Keratinocyte (primary cell): ENCODE data around the gene PGAM4. TPM values are rescaled to one million over a fixed set of nuclear protein-coding genes. Genes with fewer than 3 reads are reported as not detected.

ENCODE experiments used
- DNase-seq: peaks from one replicate; pipeline ENCODE4 v3.0.0-alpha.2; 2011; ENCODE audit warnings: low read depth, missing footprints, low spot score
- FAIRE-seq: peaks from 2 replicates; lab custom pipeline; 2011; peaks lifted over from hg19 to GRCh38; lab: Jason Lieb, UNC
- H2AFZ ChIP-seq: 2 replicates; pipeline ENCODE4 v1.6.0; 2012; ENCODE audit warnings: low read length, control low read depth, inconsistent platforms; ENCODE audit not compliant: control insufficient read depth
- H3K27ac ChIP-seq: 2 replicates; pipeline ENCODE4 v1.5.1; 2011; ENCODE audit warnings: low read length; ENCODE audit not compliant: control insufficient read depth, insufficient read depth
- H3K27me3 ChIP-seq: 3 replicates; pipeline ENCODE4 v1.6.0; 2011; ENCODE audit warnings: low read length; ENCODE audit not compliant: control insufficient read depth, insufficient read depth; ENCODE audit errors: extremely low read depth
- H3K36me3 ChIP-seq, 2 experiments: 2 replicates in 1 of 2; 3 replicates in 1 of 2; pipeline ENCODE4 v1.5.1; 2011; ENCODE audit warnings: low read length in 2 of 2, mild to moderate bottlenecking in 1 of 2; ENCODE audit not compliant: control insufficient read depth in 2 of 2, insufficient read depth in 2 of 2; ENCODE audit errors: extremely low read depth in 1 of 2
- H3K4me1 ChIP-seq: 3 replicates; pipeline ENCODE4 v1.5.1; 2011; ENCODE audit warnings: low read length; ENCODE audit not compliant: control insufficient read depth, insufficient read depth; ENCODE audit errors: extremely low read depth
- H3K4me2 ChIP-seq: 3 replicates; pipeline ENCODE4 v1.6.0; 2011; ENCODE audit warnings: low read depth, low read length; ENCODE audit not compliant: control insufficient read depth, insufficient read depth; ENCODE audit errors: extremely low read depth
- H3K4me3 ChIP-seq, 3 experiments: fragments of 200-600 bp in 1 of 3; sonication (generic) in 1 of 3; 2 replicates in 2 of 3; 3 replicates in 1 of 3; pipeline ENCODE4 v1.5.1; 2011 to 2016; ENCODE audit warnings: low read length in 3 of 3, mild to moderate bottlenecking in 3 of 3, control low read depth in 2 of 3, inconsistent platforms in 1 of 3, low read depth in 1 of 3, mixed read lengths in 1 of 3, mixed run types in 1 of 3, moderate library complexity in 1 of 3; ENCODE audit not compliant: control insufficient read depth in 2 of 3, insufficient read depth in 2 of 3; ENCODE audit errors: extremely low read depth in 1 of 3
- H3K79me2 ChIP-seq: 2 replicates; pipeline ENCODE4 v1.6.0; 2012; ENCODE audit warnings: low read length; ENCODE audit not compliant: control insufficient read depth, insufficient read depth
- H3K9ac ChIP-seq: 3 replicates; pipeline ENCODE4 v1.6.0; 2011; ENCODE audit warnings: low read length; ENCODE audit not compliant: control insufficient read depth, insufficient read depth; ENCODE audit errors: extremely low read depth
- H3K9me1 ChIP-seq: 3 replicates; pipeline ENCODE4 v1.6.0; 2011; ENCODE audit warnings: low read length; ENCODE audit not compliant: control insufficient read depth, insufficient read depth; ENCODE audit errors: extremely low read depth
- H3K9me3 ChIP-seq: 2 replicates; pipeline ENCODE4 v1.5.1; 2012; ENCODE audit warnings: low read depth, low read length; ENCODE audit not compliant: control insufficient read depth
- H4K20me1 ChIP-seq: 3 replicates; pipeline ENCODE4 v1.6.0; 2011; ENCODE audit warnings: low read length; ENCODE audit not compliant: control insufficient read depth, insufficient read depth; ENCODE audit errors: extremely low read depth
- EZH2 ChIP-seq: IDR thresholded peaks from one replicate; pipeline ENCODE4 v1.6.1; 2012; ENCODE audit warnings: inconsistent platforms, mild to moderate bottlenecking, low read length, moderate library complexity
- dilution Hi-C: fragments of 300-500 bp; cut with MboI; formaldehyde crosslinking; loops from one replicate; pipeline ENCODE4 v1.7.0; 2020; ENCODE audit warnings: low sequenced_read_pairs; ENCODE audit not compliant: extremely low pct_ligation_motif_present
- polyA plus RNA-seq, 5 experiments: library from polyadenylated mRNA; depleted of rRNA in 3 of 5; stranded (reverse) in 3 of 5; stranded (forward) in 1 of 5; unstranded in 1 of 5; fragments of >200 nt; gene quantifications; 1 replicate in 1 of 5; 2 replicates in 3 of 5; 3 replicates in 1 of 5; pipeline versions ENCODE4 v1.2.1 to v1.2.3, GENCODE V29; 2011 to 2012; ENCODE audit warnings: missing spikeins in 2 of 5, low read depth in 1 of 5, low replicate concordance in 1 of 5
- TF ChIP-seq, protein P1 (sequence below), 3 experiments: IDR thresholded peaks in 1 of 3; conservative IDR thresholded peaks in 1 of 3; optimal IDR thresholded peaks in 1 of 3; 2 replicates in 2 of 3; 3 replicates in 1 of 3; pipeline versions ENCODE3 to v1.5.1; 2011; ENCODE audit warnings: low read length in 3 of 3, mild to moderate bottlenecking in 3 of 3, moderate library complexity in 2 of 3, control low read depth in 1 of 3, inconsistent platforms in 1 of 3; ENCODE audit not compliant: insufficient read depth in 2 of 3; ENCODE audit errors: extremely low read depth in 1 of 3

The PGAM4 gene
- polyA plus RNA-seq, 1 donor (not counting 4 experiments of a cell fraction or from before 2014, with no cell fraction given) = 0.18 TPM

DNA sequence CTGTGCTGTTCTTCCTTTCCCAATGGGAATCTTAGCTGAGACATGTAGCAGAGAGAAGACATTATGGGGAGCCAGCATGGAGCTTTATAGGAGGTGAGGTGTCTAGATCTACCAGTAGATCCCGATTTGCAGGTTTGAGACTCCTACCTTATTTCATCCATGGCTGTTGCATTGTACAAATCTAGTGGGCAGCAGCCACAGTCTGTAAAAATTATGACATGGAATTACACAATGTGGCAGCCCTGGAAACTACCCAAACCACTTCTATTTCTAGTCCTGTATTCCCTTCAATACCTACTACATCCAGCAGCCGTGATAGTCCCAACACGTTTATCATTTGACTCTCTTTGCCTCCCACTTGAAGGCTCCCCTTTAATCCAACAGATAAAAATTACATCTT is 50.9 kb downstream of the PGAM4 start:
- Histone ChIP-seq H3K79me2 (no peaks in the 10 kb centered on the region), H3K9me1 (no peaks in the 10 kb centered on the region), H3K9ac (no peak overlapping the region), H2AFZ (no peak overlapping the region), H4K20me1 (no peaks in the 10 kb centered on the region), H3K27ac (no peak overlapping the region), H3K4me3 (no peak overlapping the region), H3K36me3 (no peaks in the 10 kb centered on the region), H3K9me3 (no peaks in the 10 kb centered on the region), H3K27me3 (no peaks in the 10 kb centered on the region), H3K4me1 (no peaks in the 10 kb centered on the region), H3K4me2 (no peak overlapping the region)
- DNase-seq = no peak
- dilution Hi-C loops = no loop called here
- FAIRE-seq = no peak
- TF ChIP-seq EZH2 = no peak
- TF ChIP-seq, protein P1, sequence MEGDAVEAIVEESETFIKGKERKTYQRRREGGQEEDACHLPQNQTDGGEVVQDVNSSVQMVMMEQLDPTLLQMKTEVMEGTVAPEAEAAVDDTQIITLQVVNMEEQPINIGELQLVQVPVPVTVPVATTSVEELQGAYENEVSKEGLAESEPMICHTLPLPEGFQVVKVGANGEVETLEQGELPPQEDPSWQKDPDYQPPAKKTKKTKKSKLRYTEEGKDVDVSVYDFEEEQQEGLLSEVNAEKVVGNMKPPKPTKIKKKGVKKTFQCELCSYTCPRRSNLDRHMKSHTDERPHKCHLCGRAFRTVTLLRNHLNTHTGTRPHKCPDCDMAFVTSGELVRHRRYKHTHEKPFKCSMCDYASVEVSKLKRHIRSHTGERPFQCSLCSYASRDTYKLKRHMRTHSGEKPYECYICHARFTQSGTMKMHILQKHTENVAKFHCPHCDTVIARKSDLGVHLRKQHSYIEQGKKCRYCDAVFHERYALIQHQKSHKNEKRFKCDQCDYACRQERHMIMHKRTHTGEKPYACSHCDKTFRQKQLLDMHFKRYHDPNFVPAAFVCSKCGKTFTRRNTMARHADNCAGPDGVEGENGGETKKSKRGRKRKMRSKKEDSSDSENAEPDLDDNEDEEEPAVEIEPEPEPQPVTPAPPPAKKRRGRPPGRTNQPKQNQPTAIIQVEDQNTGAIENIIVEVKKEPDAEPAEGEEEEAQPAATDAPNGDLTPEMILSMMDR (optimal IDR thresholded peaks at IDR 0.05 in 1 of 3, IDR thresholded peaks at IDR 0.05 in 1 of 3, conservative IDR thresholded peaks at IDR 0.05 in 1 of 3; ENCODE audit: extremely low read depth in 1 of 3, insufficient read depth in 2 of 3, low read length in 3 of 3) = no peak

Other genes with a start within 250 kb of the PGAM4 start
- gene ATRX, start 183.4 kb downstream of the PGAM4 start, polyA plus RNA-seq = 23.1 to 31.3 TPM (median 30.1 TPM) in 3 replicates
- 43.8 to 68.4 TPM (median 55.4 TPM) in 3 replicates for gene MAGT1, start 74.2 kb downstream of the PGAM4 start, polyA plus RNA-seq
- 684 to 1,116 TPM (median 1,019 TPM) in 3 replicates for gene COX7B, start 70.2 kb downstream of the PGAM4 start, polyA plus RNA-seq
- 2.5 to 4.0 TPM (median 3.3 TPM) in 3 replicates for gene ATP7A, start 58.9 kb downstream of the PGAM4 start, polyA plus RNA-seq
- gene PGK1, start 134.6 kb upstream of the PGAM4 start, polyA plus RNA-seq = 508 to 687 TPM (median 666 TPM) in 3 replicates
- 13.4 to 20.4 TPM (median 17.3 TPM) in 3 replicates for gene TAF9B, start 170.0 kb upstream of the PGAM4 start, polyA plus RNA-seq